Endothelial cell of umbilical vein (primary cell): ENCODE measurements around the gene CD300LD. TPM values are rescaled to one million over a fixed set of nuclear protein-coding genes. Genes with fewer than 3 reads are reported as not detected.
"Not testable (repeated sequence)": the region's sequence is repeated elsewhere in the genome, so short reads cannot be mapped to it uniquely, and the experiment has no call there.

Experiments
- BruUV-seq: library from RNA; stranded (reverse); fragments of 400-500 nt; replicated peaks from 2 replicates; lab custom pipeline; 2021; lab: Mats Ljungman, UMichigan
- CTCF ChIA-PET: fragments of 300-600, 350-600 bp; sonication (Branson Sonifier 250); formaldehyde crosslinking; loops from one replicate; lab custom pipeline; 2021; ENCODE audit warnings: antibody characterized with exemption, inconsistent platforms; lab: Charles Lee
- POLR2A ChIA-PET: fragments of 300-600, 350-600 bp; sonication (Branson Sonifier 250); formaldehyde crosslinking; loops from one replicate; lab custom pipeline; 2021; ENCODE audit warnings: antibody characterized with exemption, inconsistent platforms; lab: Charles Lee
- DNase-seq: peaks from one replicate; pipeline ENCODE4 v3.0.0-alpha.2; 2011; ENCODE audit warnings: low read depth, low spot score
- FAIRE-seq: peaks from 2 replicates; lab custom pipeline; 2011; peaks lifted over from hg19 to GRCh38; lab: Jason Lieb, UNC
- H2AFZ ChIP-seq: 2 replicates; pipeline ENCODE4 v1.6.0; 2012; ENCODE audit warnings: low read depth, low read length, control low read depth, inconsistent platforms
- H3K27ac ChIP-seq: 2 replicates; pipeline ENCODE4 v1.5.1; 2011; ENCODE audit warnings: low read depth, mild to moderate bottlenecking, control low read depth, low read length, moderate library complexity; ENCODE audit not compliant: insufficient read depth
- H3K27me3 ChIP-seq, 2 experiments: 2 replicates each; pipeline versions ENCODE4 v1.6.0 to v1.6.1; 2011; ENCODE audit warnings: low read length in 2 of 2, mixed read lengths in 1 of 2; ENCODE audit not compliant: control insufficient read depth in 2 of 2, insufficient read depth in 2 of 2
- H3K36me3 ChIP-seq, 2 experiments: 2 replicates in 1 of 2; 3 replicates in 1 of 2; pipeline ENCODE4 v1.5.1; 2011; ENCODE audit warnings: low read length in 2 of 2, mild to moderate bottlenecking in 1 of 2, moderate library complexity in 1 of 2; ENCODE audit not compliant: control insufficient read depth in 2 of 2, insufficient read depth in 2 of 2; ENCODE audit errors: extremely low read depth in 1 of 2
- H3K4me1 ChIP-seq: 3 replicates; pipeline ENCODE4 v1.5.1; 2011; ENCODE audit warnings: mild to moderate bottlenecking, low read length; ENCODE audit not compliant: control insufficient read depth, insufficient read depth; ENCODE audit errors: extremely low read depth
- H3K4me2 ChIP-seq: 2 replicates; pipeline ENCODE4 v1.6.1; 2011; ENCODE audit warnings: low read length, control low read depth, mixed read lengths; ENCODE audit not compliant: insufficient read depth
- H3K4me3 ChIP-seq, 3 experiments: fragments of 200-600 bp in 1 of 3; sonication (generic), shearing (Covaris generic) in 1 of 3; replicated peaks in 1 of 3; 2 replicates each; pipeline ENCODE4 v1.5.1; 2011 to 2016; ENCODE audit warnings: control low read depth in 3 of 3, low read length in 3 of 3, mild to moderate bottlenecking in 2 of 3, inconsistent platforms in 1 of 3, low read depth in 1 of 3, moderate library complexity in 1 of 3; ENCODE audit not compliant: insufficient read depth in 1 of 3
- H3K79me2 ChIP-seq: 2 replicates; pipeline ENCODE4 v1.6.0; 2012; ENCODE audit warnings: low read length, inconsistent platforms; ENCODE audit not compliant: control insufficient read depth, insufficient read depth
- H3K9ac ChIP-seq: replicated peaks from 2 replicates; pipeline ENCODE3; 2011; ENCODE audit warnings: low read length, control low read depth; ENCODE audit not compliant: insufficient read depth; ENCODE audit errors: extremely low read depth
- H3K9me1 ChIP-seq: replicated peaks from 3 replicates; pipeline ENCODE4 v1.6.0; 2011; ENCODE audit warnings: mild to moderate bottlenecking, low read length; ENCODE audit not compliant: control insufficient read depth, insufficient read depth; ENCODE audit errors: extremely low read depth
- H3K9me3 ChIP-seq: replicated peaks from 2 replicates; pipeline ENCODE4 v1.5.1; 2012; ENCODE audit warnings: low read length, inconsistent platforms; ENCODE audit not compliant: control insufficient read depth, insufficient read depth
- H4K20me1 ChIP-seq: replicated peaks from 2 replicates; pipeline ENCODE3; 2011; ENCODE audit warnings: mild to moderate bottlenecking, low read length; ENCODE audit not compliant: control insufficient read depth, insufficient read depth; ENCODE audit errors: extremely low read depth
- EZH2 ChIP-seq: IDR thresholded peaks from 2 replicates; pipeline ENCODE4 v1.6.1; 2012; ENCODE audit warnings: borderline replicate concordance, low read depth, mild to moderate bottlenecking, moderate library complexity, low read length, inconsistent platforms; ENCODE audit not compliant: severe bottlenecking
- FOS ChIP-seq: IDR thresholded peaks from 2 replicates; pipeline ENCODE4 v1.6.1; 2011; ENCODE audit warnings: mild to moderate bottlenecking, low read length, moderate library complexity, borderline replicate concordance; ENCODE audit not compliant: insufficient read depth
- GATA2 ChIP-seq: IDR thresholded peaks from 2 replicates; pipeline ENCODE4 v1.7.0; 2011; ENCODE audit warnings: low read depth, mild to moderate bottlenecking, moderate library complexity, mixed read lengths, low read length; ENCODE audit not compliant: insufficient read length, insufficient read depth
- JUN ChIP-seq: IDR thresholded peaks from 2 replicates; pipeline ENCODE4 v1.6.1; 2011; ENCODE audit warnings: borderline replicate concordance, low read depth; ENCODE audit not compliant: insufficient read length, insufficient read depth
- MYC ChIP-seq: IDR thresholded peaks from one replicate; pipeline ENCODE4 v1.6.1; 2011; ENCODE audit warnings: mild to moderate bottlenecking, low read depth, low read length
- POLR2A ChIP-seq: IDR thresholded peaks from 2 replicates; pipeline ENCODE4 v1.6.1; 2012; ENCODE audit warnings: low read depth, mild to moderate bottlenecking, control low read depth, low read length
- POLR2AphosphoS5 ChIP-seq: IDR thresholded peaks from 2 replicates; pipeline ENCODE4 v1.6.1; 2012; ENCODE audit warnings: low read depth, mild to moderate bottlenecking, control low read depth, low read length, moderate library complexity; ENCODE audit not compliant: insufficient read depth
- dilution Hi-C: fragments of 300-500 bp; cut with MboI; formaldehyde crosslinking; loops from one replicate; pipeline ENCODE4 v1.15.0; 2019; ENCODE audit warnings: low sequenced_read_pairs; ENCODE audit not compliant: extremely low pct_ligation_motif_present
- intact Hi-C: fragments of 100-400 bp; cut with micrococcal nuclease; formaldehyde crosslinking; loops from one replicate; pipeline ENCODE4 v1.10.0; 2022
- polyA plus RNA-seq, 4 experiments: library from polyadenylated mRNA; depleted of rRNA in 3 of 4; stranded (reverse) in 3 of 4; unstranded in 1 of 4; fragments of >200 nt; gene quantifications; 2 replicates each; pipeline versions ENCODE4 v1.2.1 to v1.2.3, GENCODE V29; 2011 to 2012; ENCODE audit warnings: missing spikeins in 1 of 4
- total RNA-seq: library from RNA; stranded (reverse); gene quantifications from 2 replicates; pipeline ENCODE4 v1.2.3, GENCODE V29; 2021
- TF ChIP-seq, protein P1 (sequence below), 2 donors: IDR thresholded peaks; 1 replicate in 1 of 2; 2 replicates in 1 of 2; pipeline ENCODE4 v1.5.1; 2011; ENCODE audit warnings: low read length in 2 of 2, mild to moderate bottlenecking in 2 of 2, moderate library complexity in 2 of 2, control low read depth in 1 of 2, inconsistent platforms in 1 of 2, low read depth in 1 of 2; ENCODE audit not compliant: insufficient read depth in 1 of 2; ENCODE audit errors: extremely low read depth in 1 of 2
- TF ChIP-seq, protein P2 (sequence below): IDR thresholded peaks from 2 replicates; pipeline ENCODE4 v1.6.1; 2011; ENCODE audit not compliant: insufficient read depth, insufficient read length

CD300LD gene
- total and polyA plus RNA-seq, 2 donors (not counting 3 experiments of a cell fraction or from before 2014, with no cell fraction given): not detected

DNA sequence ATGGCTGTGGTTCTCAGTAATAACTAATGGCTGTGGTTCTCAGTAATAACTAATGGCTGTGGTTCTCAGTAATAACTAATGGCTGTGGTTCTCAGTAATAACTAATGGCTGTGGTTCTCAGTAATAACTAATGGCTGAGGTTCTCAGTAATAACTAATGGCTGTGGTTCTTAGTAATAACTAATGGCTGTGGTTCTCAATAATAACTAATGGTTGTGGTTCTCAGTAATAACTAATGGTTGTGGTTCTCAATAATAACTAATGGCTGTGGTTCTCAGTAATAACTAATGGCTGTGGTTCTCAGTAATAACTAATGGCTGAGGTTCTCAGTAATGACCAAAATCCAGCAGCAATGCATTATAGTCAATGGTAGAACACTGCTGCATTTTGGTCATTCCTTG lies 18.4 kb downstream of the CD300LD start:
- FAIRE-seq, H3K36me3 ChIP-seq, dilution Hi-C loops, CTCF ChIA-PET, POLR2A ChIA-PET, H3K4me1 ChIP-seq, H3K4me2 ChIP-seq, H3K27me3 ChIP-seq, H3K27ac ChIP-seq, H3K9me1 ChIP-seq, BruUV-seq, H2AFZ ChIP-seq, H4K20me1 ChIP-seq, H3K9me3 ChIP-seq, H3K9ac ChIP-seq, intact Hi-C loops, H3K79me2 ChIP-seq, H3K4me3 ChIP-seq, DNase-seq: not testable (repeated sequence)

DNA sequence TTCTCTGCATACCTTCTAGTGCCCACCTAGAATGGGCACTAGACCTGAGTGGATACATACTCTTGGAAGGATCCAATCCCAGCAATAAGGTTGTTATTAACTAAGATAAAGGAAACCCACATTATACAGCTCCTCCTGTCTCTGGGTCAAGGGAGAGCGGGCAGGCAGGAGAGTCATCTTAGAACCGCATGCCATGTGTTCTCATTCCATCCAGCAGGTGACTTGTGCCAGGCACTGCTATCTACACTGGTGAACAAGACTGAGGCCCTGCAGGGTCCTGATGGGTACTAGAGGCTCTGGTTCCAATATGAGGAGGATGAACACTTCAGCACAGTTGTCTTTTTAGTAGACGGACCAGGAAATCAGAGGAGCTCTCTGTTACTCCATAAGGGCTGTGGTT lies 18.9 kb downstream of the CD300LD start:
- Histone ChIP-seq H3K4me1 (no peaks in the 10 kb centered on the region), H3K36me3 (no peaks in the 10 kb centered on the region), H3K27me3 (no peaks in the 10 kb centered on the region), H3K9me3 (no peaks in the 10 kb centered on the region), H3K9ac (no peak overlapping the region), H3K27ac (no peak overlapping the region), H3K4me2 (no peak overlapping the region), H2AFZ (no peak overlapping the region), H3K9me1 (no peaks in the 10 kb centered on the region), H3K79me2 (no peaks in the 10 kb centered on the region), H3K4me3 (no peak overlapping the region), H4K20me1 (no peaks in the 10 kb centered on the region)
- no peak for TF ChIP-seq FOS
- no peak for TF ChIP-seq POLR2AphosphoS5
- TF ChIP-seq, protein P1, sequence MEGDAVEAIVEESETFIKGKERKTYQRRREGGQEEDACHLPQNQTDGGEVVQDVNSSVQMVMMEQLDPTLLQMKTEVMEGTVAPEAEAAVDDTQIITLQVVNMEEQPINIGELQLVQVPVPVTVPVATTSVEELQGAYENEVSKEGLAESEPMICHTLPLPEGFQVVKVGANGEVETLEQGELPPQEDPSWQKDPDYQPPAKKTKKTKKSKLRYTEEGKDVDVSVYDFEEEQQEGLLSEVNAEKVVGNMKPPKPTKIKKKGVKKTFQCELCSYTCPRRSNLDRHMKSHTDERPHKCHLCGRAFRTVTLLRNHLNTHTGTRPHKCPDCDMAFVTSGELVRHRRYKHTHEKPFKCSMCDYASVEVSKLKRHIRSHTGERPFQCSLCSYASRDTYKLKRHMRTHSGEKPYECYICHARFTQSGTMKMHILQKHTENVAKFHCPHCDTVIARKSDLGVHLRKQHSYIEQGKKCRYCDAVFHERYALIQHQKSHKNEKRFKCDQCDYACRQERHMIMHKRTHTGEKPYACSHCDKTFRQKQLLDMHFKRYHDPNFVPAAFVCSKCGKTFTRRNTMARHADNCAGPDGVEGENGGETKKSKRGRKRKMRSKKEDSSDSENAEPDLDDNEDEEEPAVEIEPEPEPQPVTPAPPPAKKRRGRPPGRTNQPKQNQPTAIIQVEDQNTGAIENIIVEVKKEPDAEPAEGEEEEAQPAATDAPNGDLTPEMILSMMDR (IDR thresholded peaks at IDR 0.05; ENCODE audit: extremely low read depth in 1 of 2, insufficient read depth in 1 of 2, low read depth in 1 of 2, low read length in 2 of 2): no peak
- TF ChIP-seq, protein P2, sequence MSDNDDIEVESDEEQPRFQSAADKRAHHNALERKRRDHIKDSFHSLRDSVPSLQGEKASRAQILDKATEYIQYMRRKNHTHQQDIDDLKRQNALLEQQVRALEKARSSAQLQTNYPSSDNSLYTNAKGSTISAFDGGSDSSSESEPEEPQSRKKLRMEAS: no peak
- no peak for TF ChIP-seq EZH2
- TF ChIP-seq MYC: no peak
- TF ChIP-seq GATA2: no peak
- no peak for TF ChIP-seq POLR2A
- TF ChIP-seq JUN: no peak
- CTCF ChIA-PET: no interaction called here
- FAIRE-seq: no peak
- intact Hi-C loops (no loop called here), dilution Hi-C loops (no loop called here)
- POLR2A ChIA-PET: no interaction called here
- no peak for DNase-seq
- no TSS peak for BruUV-seq
